HL-60 (cell line): ENCODE results near the gene CFHR5.
"Not testable (repeated sequence)": the region's sequence is repeated elsewhere in the genome, so short reads cannot be mapped to it uniquely, and the experiment has no call there.

Experiments used
- DNase-seq, 2 experiments: peaks; one replicate each; pipeline ENCODE4 v3.0.0-alpha.2; 2010 to 2020; ENCODE audit warnings: low read depth in 1 of 2, low spot score in 1 of 2
- H3K27ac ChIP-seq: fragments of 250-450 bp; sonication (Bioruptor Pico); replicated peaks from 2 replicates; pipeline ENCODE4 v1.5.1; 2020; ENCODE audit warnings: mild to moderate bottlenecking, moderate library complexity
- H3K27me3 ChIP-seq: fragments of 250-450 bp; sonication (Bioruptor Pico); 2 replicates; pipeline ENCODE4 v1.5.1; 2021; ENCODE audit warnings: mild to moderate bottlenecking, moderate library complexity; ENCODE audit not compliant: insufficient read depth, poor library complexity, severe bottlenecking
- H3K4me3 ChIP-seq: replicated peaks from 2 replicates; pipeline ENCODE4 v1.5.1; 2011; ENCODE audit warnings: mild to moderate bottlenecking, control low read depth, low read length; ENCODE audit not compliant: insufficient read depth
- GABPA ChIP-seq: IDR thresholded peaks from 2 replicates; pipeline ENCODE4 v1.6.1; 2012; ENCODE audit warnings: low read depth
- POLR2AphosphoS5 ChIP-seq: IDR thresholded peaks from 2 replicates; pipeline ENCODE4 v1.6.1; 2012; ENCODE audit warnings: low read depth
- SPI1 ChIP-seq: IDR thresholded peaks from 2 replicates; pipeline ENCODE4 v1.6.1; 2012; ENCODE audit warnings: low read depth, mild to moderate bottlenecking, borderline replicate concordance
- long read RNA-seq: library from polyadenylated mRNA; unstranded; transcript quantifications from one replicate; pipeline ENCODE4 v2.0.0, GENCODE V29; 2020
- TF ChIP-seq, protein P1 (sequence below): IDR thresholded peaks from 2 replicates; pipeline ENCODE4 v1.6.1; 2012; ENCODE audit warnings: low read depth; ENCODE audit not compliant: insufficient replicate concordance
- TF ChIP-seq, protein P2 (sequence below): IDR thresholded peaks from one replicate; pipeline ENCODE4 v1.5.1; 2011; ENCODE audit warnings: low read length, control low read depth, inconsistent platforms; ENCODE audit not compliant: insufficient read depth

CFHR5 gene
- long read RNA-seq, result 0 reads

DNA sequence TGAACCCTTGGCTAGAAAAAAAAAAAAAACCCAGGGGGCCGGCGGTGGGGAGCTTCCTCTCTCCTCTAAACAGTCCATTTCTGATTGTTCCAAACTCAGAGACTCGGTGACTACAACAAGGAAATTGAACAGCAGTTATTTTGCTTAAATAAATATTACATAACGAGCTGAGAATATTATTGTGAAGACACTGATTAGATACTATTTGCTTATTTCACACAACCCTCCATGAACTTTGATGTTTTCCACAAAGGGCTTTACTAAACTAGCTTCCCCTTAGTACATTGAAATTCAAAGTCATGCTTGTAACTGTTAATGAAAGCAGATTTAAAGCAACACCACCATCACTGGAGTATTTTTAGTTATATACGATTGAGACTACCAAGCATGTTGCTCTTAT lies at the start of gene CFHR5:
CFHR5 (plus strand) TSS at position 279 of the 400 bp plus-strand sequence; CDS start at position 388, 109 bp downstream.
- DNase-seq, result no peak
- TF ChIP-seq GABPA (no peak), POLR2AphosphoS5 (no peak), SPI1 (no peak)
- TF ChIP-seq, protein P1, sequence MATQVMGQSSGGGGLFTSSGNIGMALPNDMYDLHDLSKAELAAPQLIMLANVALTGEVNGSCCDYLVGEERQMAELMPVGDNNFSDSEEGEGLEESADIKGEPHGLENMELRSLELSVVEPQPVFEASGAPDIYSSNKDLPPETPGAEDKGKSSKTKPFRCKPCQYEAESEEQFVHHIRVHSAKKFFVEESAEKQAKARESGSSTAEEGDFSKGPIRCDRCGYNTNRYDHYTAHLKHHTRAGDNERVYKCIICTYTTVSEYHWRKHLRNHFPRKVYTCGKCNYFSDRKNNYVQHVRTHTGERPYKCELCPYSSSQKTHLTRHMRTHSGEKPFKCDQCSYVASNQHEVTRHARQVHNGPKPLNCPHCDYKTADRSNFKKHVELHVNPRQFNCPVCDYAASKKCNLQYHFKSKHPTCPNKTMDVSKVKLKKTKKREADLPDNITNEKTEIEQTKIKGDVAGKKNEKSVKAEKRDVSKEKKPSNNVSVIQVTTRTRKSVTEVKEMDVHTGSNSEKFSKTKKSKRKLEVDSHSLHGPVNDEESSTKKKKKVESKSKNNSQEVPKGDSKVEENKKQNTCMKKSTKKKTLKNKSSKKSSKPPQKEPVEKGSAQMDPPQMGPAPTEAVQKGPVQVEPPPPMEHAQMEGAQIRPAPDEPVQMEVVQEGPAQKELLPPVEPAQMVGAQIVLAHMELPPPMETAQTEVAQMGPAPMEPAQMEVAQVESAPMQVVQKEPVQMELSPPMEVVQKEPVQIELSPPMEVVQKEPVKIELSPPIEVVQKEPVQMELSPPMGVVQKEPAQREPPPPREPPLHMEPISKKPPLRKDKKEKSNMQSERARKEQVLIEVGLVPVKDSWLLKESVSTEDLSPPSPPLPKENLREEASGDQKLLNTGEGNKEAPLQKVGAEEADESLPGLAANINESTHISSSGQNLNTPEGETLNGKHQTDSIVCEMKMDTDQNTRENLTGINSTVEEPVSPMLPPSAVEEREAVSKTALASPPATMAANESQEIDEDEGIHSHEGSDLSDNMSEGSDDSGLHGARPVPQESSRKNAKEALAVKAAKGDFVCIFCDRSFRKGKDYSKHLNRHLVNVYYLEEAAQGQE, result no peak
- TF ChIP-seq, protein P2, sequence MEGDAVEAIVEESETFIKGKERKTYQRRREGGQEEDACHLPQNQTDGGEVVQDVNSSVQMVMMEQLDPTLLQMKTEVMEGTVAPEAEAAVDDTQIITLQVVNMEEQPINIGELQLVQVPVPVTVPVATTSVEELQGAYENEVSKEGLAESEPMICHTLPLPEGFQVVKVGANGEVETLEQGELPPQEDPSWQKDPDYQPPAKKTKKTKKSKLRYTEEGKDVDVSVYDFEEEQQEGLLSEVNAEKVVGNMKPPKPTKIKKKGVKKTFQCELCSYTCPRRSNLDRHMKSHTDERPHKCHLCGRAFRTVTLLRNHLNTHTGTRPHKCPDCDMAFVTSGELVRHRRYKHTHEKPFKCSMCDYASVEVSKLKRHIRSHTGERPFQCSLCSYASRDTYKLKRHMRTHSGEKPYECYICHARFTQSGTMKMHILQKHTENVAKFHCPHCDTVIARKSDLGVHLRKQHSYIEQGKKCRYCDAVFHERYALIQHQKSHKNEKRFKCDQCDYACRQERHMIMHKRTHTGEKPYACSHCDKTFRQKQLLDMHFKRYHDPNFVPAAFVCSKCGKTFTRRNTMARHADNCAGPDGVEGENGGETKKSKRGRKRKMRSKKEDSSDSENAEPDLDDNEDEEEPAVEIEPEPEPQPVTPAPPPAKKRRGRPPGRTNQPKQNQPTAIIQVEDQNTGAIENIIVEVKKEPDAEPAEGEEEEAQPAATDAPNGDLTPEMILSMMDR, result no peak
- H3K27me3 ChIP-seq, result no peaks in the 10 kb centered on the region

DNA sequence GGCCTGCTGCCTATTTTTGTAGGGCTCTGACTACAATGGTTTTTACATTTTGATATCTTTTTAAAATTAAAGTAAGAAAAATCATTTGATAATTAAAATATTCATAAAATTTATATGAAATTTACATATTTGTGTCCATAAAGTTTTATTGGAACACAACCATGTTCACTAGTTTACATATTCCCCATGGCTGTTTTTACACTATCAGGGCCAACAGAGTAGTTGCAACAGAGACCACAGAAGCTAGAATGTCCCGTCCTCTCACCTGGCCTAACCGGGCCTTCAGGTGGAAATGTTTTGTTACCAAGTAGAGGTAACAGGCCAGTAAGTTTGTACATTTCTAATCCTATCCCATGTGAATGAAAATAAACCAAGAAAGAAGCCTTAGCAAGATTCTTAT lies 44.5 kb upstream of the CFHR5 start:
- H3K27ac ChIP-seq, H3K4me3 ChIP-seq, H3K27me3 ChIP-seq, DNase-seq: not testable (repeated sequence)

More for the DNA sequence above, at the start of gene CFHR5:
- Histone ChIP-seq H3K27ac (no peak within 1 kb of the TSS), H3K4me3 (no peak within 1 kb of the TSS)

DNA sequence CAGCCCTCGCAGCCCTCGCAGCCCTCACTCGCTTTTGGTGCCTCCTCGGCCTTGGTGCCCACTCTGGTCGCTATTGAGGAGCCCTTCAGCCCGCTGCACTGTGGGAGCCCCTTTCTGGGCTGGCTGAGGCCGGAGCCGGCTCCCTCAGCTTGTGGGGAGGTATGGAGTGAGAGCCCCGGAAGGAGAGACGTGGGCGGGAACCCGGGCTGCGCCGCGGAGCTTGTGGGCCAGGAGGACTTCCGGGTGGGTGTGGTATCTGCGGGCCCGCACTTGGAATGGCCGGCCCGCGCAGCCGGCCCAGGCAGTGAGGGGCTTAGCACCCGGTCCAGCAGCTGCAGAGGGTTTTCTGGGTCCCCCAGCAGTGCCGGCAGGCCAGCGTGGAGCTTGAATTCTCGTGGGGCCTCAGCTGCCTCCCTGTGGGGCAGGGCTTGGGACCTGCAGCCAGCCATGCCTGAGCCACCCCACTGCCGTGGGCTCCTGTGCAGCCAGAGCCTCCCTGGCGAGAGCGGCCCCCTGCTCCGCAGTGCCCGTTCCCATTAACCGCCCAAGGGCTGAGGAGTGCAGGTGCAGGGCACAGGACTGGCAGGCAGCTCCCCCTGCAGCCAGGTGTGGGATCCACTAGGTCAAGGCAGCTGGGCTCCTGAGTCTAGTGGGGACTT lies 43.7 kb upstream of the CFHR5 start:
- DNase-seq, result no peak
- no peak overlapping the region for H3K4me3 ChIP-seq
- TF ChIP-seq GABPA (no peak), POLR2AphosphoS5 (no peak), SPI1 (no peak)
- TF ChIP-seq, protein P1, result no peak
- TF ChIP-seq, protein P2, result no peak
- no peak overlapping the region for H3K27ac ChIP-seq
- no peaks in the 10 kb centered on the region for H3K27me3 ChIP-seq

DNA sequence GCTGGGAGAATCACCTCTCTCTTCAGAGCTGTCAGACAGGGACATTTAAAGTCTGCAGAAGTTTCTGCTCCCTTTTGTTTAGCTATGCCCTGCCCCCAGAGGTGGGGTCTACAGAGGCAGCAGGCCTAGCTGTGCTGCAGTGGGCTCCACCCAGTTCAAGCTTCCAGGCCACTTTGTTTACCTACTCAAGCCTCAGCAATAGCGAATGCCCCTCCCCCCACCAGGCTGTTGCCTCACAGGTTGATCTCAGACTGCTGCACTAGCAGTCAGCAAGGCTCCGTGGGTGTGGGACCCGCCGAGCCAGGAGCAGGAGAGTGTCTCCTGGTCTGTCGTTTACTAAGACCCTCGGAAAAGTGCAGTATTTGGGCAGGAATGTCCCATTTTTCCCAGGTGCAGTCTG lies 35.9 kb upstream of the CFHR5 start:
- not testable (repeated sequence) for H3K27ac ChIP-seq, DNase-seq, H3K4me3 ChIP-seq, H3K27me3 ChIP-seq

DNA sequence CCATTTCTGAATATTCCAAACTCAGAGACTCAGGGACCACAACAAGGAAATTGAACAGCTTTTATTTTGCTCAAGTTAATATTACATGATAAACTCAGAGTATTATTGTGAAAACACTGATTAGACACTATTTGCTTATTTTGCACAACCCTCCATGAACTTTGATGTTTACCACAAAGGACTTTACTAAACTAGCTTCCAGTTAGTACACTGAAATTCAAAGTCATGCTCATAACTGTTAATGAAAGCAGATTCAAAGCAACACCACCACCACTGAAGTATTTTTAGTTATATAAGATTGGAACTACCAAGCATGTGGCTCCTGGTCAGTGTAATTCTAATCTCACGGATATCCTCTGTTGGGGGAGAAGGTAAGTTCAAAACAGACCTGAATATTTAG lies 33.8 kb upstream of the CFHR5 start, which contains the start of gene CFHR2:
CFHR2 (plus strand) TSS at position 171 of the 400 bp plus-strand sequence; CDS start at position 314, 143 bp downstream.
- not testable (repeated sequence) for H3K4me3 ChIP-seq, H3K27me3 ChIP-seq, H3K27ac ChIP-seq, DNase-seq
